SKM-1 treated with dmso at 0.1 percent for 144 hours (cell line): ENCODE results near the gene CCM2.
"Not testable (repeated sequence)": the region's sequence is repeated elsewhere in the genome, so short reads cannot be mapped to it uniquely, and the experiment has no call there.

Experiments
- DNase-seq: peaks from one replicate; lab custom pipeline; 2025; ENCODE audit not compliant: unreplicated experiment; lab: John Stamatoyannopoulos, UW

CCM2 gene

DNA sequence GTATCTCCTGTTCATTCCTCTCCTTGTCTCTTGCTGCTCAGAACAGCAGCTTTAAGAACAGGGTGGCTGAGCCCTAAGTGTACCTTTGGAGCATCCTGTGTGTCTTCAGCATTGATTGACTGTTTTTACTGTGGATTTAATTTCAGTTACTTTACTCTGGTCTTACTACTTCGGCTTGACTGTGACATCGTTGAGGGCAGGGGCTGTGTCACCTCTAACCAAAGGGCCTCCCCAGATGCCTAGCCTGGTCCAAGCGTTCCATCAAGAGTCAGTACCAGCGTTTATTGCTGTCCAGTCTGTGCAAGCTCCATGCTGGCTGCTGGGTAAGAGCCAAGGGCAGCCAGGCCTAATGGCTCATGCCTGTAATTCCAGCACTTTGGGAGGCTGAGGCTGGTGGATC is 32.4 kb downstream of the CCM2 start:
- no peak for DNase-seq

DNA sequence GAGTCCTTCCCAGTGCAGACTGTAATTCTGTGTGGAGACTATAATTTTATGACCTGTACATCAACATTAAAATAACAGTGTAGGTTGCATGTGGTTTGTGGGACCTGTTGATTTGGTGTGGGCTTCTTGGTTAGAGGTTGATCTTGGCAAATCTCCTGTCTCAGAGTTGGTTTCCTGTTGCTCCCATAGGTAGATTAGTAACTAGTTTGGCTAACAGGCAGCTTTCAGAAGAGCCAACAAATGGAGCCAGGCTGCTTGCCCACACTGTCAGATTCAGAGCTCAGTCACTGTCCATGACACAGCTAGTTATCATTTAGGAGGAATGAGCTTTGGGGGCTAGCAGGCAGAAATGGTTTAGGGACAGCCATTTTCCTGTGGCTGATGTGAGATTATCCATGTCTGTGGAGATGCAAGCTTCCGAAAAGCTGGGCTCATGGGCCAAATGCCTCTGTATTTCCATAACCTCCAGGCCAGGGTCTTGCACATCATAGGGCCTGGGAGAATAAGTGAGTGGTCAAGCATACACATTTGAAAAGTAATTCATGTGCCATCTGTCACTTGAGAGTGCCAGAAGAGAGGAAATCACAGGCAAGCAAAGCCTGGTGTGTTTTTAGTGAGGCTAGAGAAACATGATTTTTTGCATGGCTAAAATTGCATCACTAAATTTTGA is 33.4 kb downstream of the CCM2 start:
- DNase-seq: no peak

DNA sequence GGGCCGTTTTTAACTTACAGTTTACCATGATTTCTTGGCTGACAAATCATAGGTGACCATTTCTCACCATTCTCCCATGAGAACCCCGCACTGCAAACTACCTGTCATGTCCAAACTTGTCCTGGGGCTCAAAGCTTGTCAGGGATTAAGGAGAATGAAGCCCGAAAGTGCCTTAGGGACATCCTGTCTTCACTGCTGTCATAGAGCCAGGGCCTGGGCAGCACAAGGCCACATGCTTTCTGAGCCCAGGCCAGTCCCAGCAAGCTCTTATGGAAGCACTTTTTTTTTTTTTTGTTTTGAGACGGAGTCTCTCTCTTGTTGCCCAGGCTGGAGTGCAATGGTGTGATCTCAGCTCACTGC is 33.9 kb downstream of the CCM2 start:
- no peak for DNase-seq

DNA sequence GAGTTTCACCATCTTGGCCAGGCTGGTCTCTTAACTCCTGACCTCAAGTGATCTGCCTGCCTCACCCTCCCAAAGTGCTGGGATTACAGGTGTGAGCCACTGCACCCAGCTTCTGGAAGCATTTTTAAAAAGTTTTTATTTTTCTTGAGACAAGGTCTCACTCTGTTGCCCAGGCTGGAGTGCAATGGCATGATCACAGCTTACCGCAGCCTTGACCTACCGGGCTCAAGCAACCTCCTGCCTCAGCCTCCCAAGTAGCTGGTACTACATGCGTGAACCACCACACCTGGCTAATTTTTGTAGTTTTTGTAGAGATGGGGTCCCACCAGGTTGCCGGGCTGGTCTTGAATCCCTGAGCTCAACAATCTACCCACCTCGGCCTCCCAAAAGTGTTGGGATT is 34.7 kb downstream of the CCM2 start:
- DNase-seq: not testable (repeated sequence)

DNA sequence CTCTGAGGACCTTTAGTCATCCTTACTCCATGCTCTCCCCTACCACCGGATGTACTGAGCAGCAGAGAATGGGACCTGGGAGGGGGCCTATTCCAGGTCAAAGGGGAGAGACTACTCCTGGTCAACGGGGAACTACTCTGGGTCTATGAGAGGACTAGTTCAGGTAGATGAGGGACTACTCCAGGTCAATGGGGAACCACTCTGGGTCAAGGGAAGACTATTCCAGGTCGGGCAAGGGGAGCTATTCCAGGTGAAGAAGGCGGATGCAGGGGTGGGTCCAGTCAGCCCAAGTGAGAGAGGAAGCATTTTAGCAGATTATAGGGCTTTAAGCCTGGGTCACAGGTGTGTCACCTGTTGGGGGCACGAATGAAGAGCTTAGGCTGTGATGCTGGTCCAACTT is 35.4 kb downstream of the CCM2 start:
- no peak for DNase-seq

DNA sequence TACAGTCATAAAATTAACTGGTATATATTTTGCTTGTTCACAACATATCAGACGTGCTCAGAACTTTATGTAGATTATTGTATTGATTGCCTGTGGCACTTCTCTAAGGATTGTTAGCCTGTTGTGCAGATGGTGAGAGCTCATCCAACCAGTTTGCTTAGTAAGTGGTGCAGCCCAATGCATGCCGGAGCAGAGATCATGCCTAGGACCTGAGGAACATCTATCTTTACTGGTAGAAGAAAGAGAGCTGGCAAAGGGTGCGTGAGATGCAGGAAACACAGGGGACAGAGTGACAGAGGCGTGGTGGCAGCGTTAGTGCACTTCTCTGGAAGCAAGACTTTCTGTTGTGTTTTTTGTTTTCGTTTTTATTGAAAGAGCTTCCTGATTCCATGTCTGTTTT is 35.9 kb downstream of the CCM2 start:
- no peak for DNase-seq

DNA sequence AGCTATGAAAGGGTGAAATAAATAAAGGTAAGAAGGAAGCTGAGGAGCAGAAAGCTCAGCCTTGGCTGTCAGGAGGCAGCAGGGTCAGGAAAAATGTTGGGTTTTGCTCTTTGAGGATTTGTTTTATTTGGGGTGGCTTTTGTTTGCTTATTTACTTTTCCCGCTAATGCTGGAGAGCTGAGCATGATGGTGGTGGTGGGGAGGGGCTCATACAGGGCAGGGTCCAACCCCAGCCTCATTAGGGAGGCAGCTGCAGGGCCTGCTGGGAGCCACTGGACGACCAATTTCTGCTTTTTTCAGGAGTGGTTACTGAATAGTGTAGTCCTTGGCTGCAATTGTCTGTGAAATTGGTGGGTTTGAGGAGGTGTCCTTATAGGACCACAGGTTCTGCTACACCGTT is 36.3 kb downstream of the CCM2 start:
- DNase-seq: no peak

DNA sequence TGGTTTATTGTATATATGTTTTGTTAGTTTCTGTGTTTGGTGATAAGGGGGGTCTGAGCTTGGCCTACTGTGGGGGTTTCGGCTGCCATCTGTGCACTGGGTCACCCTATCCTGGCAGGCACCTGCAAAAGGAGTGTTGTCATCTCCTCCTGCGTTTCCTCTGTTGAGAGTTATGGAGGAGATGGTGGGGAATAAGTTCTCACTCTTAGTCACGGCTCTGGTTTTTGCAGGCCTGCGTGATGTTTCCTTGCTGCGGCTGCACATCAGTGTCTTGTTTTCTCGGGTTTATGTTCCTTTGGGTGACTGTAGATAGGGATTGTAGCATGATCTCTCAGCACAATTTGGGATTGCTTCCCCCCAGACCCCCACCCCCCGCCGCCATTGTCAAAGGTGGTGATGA is 36.8 kb downstream of the CCM2 start:
- DNase-seq: no peak

DNA sequence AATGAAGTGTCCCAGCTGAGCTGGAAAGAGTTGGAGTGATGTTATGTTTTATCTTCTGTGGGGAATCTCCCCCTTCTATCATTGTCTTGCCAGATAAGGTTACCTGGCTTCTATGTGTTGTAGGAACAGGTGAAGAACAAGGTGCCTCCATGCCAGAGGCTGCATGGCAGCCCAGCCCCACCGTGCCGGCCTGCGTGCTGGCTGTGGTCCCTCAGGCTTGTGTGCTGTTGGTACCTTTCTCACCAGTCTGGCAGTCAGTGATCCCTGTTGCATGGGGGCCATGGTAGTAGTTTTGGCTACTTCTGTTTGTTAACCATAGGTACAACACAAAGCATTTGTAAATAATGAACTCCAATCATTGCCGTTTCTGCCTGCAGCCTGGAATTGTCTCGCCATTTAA is 37.9 kb downstream of the CCM2 start:
- no peak for DNase-seq

DNA sequence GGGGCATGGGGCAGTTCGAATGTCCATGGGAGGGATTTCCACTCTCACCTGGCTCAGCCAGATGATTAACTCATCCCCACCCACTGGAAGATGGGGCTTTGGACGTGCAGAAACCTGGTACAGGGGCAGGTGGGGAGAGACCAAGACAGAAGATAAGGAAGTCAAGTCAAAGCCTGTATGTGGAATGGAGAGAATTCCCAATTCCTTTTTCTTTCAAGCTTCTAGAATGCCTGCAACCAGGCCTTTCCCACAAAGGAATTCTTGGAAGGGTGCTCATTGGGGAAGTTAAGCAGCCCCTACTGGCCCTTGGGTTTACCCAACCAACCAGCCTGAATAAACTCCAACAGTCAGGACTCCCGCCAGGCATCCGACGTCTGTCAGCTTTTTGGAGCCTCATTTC is 39.1 kb downstream of the CCM2 start:
- DNase-seq: no peak

DNA sequence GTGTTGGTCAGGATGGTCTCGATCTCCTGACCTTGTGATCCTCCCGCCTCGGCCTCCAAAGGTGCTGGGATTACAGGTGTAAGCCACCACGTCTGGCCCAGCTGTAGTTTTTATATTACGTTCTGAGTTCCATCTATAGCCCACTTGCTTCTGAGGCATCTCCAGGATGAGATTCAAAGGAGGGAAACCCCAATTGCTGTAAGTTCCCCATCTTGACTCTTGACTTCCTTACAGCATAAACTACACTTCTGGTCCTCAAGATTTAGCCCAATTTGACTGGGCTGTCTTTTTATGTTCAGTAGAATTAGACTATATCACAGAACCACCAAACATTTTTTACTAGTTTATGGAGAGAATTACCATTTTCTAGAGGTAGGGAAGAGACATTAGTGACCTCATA is 44.3 kb downstream of the CCM2 start:
- no peak for DNase-seq

DNA sequence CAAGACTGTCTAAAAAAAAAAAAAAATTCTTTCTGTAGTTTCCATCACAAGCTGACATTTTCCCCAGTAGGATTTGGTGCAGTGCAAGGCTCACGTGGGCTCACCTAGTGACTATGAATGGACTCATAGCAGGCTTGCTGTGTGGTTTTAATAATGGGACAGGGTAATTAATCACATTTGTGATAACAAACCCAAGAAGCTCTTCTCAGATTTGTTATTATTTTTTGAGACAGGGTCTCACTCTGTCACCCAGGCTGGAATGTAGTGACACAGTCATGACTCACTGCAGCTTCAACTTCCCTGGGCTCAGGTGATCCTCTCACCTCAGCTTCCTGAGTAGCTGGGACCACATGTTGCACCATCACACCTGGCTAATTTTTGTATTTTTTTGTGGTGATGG is 48.7 kb downstream of the CCM2 start:
- DNase-seq: no peak

DNA sequence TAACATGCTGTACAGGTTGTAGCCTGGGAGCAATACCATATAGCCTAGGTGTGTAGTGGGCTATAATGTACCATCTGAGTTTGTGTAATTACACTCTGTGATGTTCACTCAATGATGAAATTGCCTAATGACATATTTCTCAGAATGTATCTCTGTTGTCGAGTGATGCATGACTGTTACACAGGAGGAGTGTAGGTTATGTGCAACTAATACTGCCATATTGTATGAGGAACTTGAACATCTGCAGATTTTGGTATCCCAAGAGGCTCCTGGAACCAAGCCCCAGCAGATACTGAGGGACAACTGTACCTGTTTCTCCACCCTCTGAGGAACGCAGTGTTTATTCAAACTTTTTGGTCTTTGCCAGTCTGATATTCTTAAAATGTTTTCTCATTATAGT is 50.2 kb downstream of the CCM2 start:
- no peak for DNase-seq

DNA sequence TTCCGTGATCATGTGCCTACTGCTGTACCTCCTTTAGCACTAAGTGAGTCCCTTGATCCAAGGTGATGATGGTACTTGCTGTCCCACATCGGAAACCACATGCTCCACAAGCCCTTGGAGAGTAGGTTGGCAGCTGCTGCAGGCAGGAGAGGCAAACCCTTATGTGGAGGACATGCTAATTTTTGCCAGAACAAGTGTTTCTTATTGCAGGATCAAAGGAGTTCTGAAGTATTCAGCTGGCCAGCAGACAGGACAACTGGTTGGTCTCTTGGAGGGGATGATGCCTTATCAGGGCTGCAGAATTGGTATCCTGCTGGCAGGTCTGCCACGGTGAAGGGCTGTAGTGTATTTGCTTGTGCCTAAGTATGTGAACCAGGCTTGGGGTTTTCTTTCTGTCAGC is 52.0 kb downstream of the CCM2 start:
- DNase-seq: no peak

DNA sequence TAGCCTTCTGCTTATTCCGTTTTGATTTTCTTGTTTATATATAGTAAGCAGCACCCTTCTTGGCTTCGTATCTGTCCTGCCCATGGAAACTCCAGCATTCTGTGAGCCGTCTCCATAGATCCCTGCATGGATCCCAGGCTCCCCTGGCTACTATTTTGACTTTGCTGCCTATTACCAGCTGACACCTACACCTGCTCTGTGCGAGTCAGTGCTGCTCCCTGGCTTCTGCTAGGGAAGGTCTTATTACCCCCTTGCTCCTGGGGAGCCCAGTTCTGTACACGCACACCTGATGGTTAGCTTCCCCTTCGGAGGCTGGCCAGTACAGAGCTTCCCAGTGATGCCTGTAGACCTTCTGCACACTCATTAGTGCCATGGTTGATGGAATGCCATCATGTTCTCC is 53.4 kb downstream of the CCM2 start:
- DNase-seq: no peak

DNA sequence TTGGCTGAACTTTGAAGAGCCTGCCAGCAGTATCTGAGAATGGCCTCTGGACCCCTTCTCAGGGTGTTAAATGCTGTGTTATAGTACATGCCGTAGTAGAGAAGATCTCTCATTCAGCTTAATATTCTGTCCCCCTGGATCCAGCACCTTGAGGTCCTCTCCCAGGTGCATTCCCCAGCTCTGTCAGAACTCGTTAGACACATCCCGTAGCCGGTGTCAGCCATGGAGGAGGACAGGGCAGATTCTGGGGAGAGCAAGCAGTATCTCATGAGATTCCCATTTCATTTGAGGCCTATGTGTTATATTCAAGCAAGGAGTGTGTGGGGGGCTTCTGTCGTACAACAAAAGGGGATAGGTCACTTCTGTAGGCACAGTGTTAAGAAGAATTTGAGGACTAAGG is 53.9 kb downstream of the CCM2 start:
- no peak for DNase-seq

DNA sequence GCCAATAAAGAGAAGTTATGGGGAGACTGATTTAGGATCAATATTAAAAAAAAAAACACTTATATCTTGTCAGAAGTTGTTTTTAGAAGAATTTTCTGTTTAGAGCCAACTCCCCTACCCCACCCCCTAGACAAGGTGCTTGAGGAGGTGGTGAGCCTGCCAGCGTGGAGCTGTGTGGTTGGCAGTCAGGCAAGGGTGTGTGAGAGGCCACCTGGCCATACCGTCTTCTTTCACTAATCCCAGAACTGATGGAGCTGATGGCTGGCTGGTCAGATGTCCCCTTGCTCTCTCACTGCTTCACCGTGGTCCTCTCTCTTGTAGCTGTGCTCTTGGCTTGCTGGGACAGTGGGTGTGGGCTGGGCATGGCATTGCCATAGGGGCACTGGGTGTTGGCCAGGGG is 54.4 kb downstream of the CCM2 start:
- no peak for DNase-seq

DNA sequence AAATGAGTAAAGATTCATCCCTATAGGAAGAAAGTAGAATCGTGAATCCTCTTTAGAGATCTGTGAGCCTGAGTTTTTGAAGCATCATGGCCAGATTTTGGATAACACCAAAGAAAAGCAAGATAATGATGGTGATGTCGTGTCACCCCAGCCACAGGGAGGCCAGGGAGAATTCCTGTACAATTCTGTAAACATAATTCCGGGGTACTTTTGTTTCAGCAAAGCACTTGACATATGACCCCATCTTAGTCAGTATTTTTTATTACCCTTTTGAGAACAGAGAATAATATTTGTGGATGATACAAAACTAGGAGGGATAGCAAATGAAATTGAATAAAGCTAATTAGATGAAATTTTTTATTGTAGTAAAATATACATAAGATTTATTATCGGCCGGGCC is 55.0 kb downstream of the CCM2 start:
- DNase-seq: no peak

DNA sequence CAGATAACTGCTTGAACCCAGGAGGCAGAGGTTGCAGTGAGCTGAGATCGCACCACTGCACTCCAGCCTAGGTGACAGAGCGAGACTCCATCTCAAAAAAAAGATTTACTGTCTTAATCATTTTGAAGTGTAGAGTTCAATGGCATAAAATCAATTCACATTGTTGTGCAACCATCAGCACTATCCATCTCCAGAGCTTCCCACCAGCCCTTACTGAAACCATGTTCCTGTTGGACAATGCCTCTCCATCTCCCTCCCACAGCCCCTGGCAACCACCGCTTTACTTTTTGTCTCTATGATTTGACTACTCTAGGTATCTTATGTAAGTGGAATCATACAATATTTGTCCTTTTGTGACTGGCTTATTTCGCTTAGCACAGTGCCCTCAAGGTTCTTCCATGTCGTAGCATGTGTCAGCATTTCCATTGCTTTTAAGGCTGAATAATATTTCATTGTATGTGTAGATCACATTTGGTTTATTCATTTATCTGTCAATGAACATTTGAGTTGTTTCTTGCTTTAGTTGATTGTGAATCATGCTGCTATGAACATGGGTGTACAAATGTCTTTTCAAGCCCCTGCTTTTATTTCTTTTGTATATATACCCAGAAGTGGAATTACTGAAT is 55.7 kb downstream of the CCM2 start:
- no peak for DNase-seq

DNA sequence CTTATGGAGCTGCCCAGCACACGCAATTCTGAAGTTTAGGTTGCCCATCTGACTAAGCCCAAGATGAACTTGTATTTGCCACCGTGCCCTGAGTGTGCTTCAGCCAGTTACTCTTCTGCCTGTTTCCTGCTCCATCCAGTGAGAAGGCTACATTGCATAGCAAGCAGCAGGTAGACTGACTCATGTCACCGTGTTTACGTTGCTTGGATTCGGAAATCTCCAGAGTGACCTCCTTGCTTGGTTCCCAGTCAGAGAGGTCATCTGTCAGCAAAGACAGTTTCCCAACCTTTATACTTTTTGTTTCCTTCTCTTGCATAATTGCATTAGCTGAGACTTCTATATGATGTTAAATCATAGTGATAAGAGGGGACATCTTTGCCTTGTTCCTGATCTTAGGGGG is 57.9 kb downstream of the CCM2 start:
- DNase-seq: no peak

DNA sequence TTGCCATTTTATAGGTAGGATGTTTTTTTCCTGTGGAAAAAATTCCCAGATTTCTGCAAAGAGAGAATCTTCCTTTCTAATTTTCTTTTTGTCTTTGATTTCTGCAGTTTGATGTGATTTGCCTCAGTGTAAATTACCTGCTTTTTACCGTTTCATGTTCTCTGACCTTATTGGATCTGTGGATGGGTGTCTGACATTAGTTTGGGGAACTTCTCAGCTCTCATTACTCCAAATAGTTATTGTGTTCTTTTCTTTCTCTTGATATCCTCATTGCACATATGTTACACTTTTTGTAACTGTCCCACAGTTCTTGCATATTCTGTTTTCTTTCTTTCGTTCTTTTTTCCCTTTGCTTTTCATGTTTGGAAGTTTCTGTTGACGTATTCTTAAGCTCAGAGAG is 60.3 kb downstream of the CCM2 start:
- no peak for DNase-seq

DNA sequence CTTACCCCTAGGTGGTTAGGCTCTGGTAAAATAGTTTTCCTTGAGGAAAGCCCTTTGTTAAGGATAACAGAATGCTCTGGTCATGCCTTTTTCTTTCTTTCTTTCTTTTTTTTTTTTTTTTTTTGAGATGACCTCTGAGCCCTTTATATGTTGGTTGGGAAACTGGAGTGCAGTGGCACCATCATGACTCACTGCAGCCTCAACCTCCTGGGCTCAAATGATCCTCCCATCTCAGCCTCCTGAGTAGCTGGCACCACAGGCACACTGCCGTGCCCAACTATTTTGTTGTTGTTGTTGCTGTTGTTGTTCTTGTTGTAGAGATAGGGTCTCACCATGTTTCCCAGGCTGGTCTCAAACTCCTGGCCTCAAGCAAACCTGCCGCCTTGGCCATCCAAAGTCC is 61.4 kb downstream of the CCM2 start:
- no peak for DNase-seq

DNA sequence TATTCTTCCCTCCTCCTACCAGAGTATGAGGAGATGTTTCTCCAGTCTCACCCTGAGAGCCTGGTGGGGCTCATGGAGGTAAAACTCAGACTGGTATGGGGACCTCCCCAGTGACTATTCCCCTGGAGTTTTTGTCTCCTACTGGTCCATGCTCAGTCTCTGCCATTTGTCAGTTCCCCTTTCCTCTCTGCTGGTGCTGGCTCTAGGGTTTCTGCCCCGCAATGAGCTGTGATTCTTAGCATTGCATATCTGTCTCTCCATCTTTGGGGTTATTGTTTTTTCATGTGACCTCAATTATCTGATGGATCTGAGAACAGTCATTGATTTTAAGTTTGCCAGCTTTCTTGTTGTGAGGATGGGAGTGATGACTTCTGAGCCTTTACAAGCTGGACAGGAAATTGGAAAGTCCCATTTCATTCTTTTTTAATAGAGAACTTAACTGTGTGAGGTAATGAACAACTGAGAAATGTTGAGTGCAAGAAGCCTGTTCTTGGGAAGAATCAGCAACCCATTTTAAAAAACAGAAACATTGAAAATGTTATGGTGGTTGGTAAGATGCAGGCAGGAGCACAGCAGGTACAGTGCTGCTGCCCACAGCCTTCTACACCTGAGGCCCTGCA is 61.9 kb downstream of the CCM2 start:
- DNase-seq: no peak
